NCI-H774 (cell line): ENCODE results near the gene TMEM165.

Experiments
- DNase-seq: peaks from one replicate; lab custom pipeline; 2025; lab: John Stamatoyannopoulos, UW

The TMEM165 gene

DNA sequence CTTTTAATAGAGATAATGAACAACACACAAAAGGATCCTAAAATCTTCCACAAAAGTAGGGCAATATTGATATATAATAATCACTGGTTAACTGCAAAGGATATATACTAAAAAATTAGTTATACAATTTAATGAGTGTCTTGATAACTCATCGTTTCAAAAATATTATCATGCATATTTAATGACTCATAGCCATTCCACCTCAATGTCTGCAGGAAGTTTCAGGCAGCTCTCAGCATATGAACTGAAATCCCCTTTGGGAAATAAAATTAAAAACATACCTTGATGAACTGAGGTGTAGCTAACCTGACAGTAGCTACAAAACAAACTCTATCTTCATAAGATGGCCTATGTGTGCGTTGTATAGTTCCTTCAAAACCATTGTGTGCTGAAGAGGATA lies 62.9 kb downstream of the TMEM165 start:
- DNase-seq = no peak

- DNase-seq = no peak
These were observed 70.2 kb downstream of the TMEM165 start for GRCh38 chr4:55466001-55466400.

DNA sequence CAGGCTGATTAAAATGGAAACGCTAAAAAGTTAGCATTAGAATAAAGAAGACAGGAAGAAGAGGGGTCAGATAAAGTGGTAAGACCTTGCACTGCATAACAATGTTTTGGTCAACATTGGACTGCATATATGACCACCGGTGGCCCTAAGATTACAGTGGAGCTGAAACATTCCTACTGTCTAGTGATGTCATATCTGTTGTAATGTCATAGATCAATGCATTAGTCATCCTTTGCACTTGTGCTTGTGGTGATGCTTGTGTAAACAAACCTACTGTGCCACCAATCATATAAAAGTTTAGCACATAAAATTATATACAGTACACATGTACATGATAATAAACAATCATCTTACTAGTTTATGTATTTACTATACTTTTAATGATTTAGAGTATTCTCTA lies 73.0 kb downstream of the TMEM165 start:
- no peak for DNase-seq

- no peak for DNase-seq
These were observed 74.2 kb downstream of the TMEM165 start for GRCh38 chr4:55469979-55470378.
